ENCODE measurements around the gene DRC7.
A peak's percentile ranks its signal among the peaks of the same experiment; 100 is the strongest.

Gene DRC7

DNA sequence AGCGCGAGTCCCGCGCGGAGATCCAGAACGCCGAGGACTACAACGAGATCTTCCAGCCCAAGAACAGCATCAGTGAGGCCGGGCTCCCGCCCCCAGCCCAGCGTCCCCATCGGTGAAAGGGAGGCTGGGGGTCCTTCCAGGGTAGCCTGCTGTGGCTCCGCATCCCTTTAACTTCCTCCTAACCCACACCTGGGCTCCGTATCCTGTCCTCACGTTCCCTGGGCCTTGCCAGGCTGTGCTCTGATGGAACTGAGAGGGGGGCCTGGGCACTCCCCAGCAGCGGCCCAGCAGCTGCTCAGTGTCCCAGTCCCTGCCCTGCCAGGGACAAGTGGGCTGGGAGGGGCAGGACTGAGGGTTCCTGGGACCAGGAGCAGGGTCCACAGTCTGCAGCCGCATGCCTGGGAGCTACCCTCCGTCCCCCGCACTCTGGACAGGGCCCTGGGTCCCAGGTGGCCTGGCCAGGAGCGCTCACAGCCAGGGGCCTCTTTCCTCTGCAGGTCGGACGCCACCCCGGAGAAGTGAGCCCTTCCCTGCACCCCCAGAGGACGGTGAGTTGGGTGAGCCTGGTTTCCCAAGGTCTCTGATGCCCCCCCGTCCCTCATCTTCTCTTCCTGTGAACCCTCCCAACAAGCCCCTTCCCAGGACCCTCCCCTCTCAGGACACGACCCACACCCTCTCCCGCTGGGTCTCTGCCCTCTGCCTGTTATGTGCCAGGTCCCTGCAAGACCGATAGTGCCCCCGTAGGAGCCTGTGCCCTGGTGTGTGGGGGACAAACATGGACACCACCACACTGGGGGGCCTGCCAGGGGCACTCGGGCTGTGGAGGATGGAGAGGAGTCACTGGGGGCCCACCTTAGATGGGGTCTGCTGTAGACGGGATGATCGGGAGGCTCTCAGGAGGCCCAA lies 59.1 kb downstream of the DRC7 start:
- no peak for DNase-seq

DNA sequence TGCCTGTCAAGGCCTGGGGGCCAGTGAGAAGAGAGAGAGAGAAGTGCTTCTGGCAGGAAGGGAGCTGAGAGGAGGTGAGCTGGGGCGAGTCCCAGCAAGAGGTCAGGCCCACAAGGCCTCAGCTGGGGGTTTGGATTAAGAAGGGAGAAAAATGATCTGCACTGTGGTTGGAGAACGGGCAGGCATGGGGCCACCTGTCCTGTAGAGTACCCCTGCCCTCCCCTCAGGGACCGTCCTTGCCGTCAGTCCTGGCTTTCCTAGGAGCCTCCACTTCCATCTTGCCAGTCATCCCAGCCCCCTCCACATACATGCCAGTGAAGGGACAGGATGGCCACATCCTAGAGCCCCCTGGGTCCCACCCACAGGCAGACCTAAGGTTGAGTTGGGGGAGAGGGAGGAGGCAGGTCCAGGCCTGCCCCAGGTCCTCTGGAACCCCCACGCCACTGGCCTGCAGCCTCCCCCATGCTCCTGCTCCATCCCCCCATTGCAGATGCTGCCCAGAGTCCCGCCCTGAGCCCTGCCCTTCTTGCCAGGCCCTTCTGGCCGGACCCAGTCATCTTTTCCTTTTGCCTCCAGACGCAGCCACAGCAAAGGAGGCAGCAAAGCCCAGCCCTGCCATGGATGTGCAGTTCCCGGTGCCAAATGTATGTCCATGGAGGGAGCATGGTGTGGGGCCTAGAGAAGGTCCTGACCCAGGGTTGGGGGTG lies 59.9 kb downstream of the DRC7 start:
- no peak for DNase-seq

DNA sequence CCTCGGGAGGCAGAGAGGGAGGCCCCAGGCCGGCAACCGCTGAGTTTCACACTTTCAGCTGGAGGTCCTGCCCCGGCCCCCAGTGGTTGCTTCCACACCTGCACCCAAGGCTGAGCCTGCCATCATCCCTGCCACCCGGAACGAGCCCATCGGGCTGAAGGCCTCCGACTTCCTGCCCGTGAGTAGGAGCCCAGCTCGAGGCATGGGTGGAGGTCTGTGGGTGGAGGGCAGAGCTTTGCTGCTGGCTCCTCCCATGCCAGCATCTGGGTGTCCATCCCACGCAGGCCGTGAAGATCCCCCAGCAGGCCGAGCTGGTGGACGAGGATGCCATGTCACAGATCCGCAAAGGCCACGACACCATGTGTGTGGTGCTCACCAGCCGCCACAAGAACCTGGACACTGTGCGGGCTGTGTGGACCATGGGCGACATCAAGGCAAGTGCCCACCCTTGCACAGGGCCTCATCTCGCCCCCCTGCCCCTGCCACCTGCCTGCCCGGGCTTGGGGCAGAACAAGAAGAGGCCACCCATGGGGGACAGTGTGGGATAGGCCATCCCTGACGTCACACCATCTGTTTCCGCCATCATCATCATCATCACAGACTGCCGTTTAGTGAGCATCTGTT lies 60.6 kb downstream of the DRC7 start:
- DNase-seq: no peak

DNA sequence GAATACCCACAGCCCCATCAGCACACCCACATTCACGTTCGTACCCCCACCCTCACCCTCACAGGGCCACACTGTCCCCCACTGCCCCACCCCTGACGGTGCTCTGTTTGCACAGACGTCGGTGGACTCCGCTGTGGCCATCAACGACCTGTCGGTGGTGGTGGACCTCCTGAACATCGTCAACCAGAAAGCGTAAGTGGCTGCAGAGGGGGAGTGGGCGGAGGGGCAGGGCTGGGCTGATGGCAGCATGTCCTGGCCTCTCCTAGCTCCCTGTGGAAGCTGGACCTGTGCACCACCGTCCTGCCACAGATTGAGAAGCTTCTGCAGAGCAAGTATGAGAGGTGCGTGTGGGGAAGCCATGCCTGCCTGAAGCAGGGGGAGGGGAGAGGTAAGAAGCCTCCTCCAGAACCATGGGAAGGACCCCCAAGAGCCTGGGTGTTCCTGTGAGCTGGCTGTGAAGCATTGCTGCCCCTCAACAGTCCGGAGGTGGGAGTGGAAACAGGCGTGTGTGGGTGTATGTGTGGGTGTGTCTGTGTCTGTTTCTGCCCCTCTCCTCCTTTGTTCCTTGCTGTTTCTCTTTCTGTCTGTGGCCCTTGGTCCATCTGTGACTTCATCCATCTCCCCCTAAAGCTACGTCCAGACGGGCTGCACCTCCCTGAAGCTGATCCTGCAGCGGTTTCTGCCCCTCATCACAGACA lies 61.3 kb downstream of the DRC7 start:
- DNase-seq: no peak

DNA sequence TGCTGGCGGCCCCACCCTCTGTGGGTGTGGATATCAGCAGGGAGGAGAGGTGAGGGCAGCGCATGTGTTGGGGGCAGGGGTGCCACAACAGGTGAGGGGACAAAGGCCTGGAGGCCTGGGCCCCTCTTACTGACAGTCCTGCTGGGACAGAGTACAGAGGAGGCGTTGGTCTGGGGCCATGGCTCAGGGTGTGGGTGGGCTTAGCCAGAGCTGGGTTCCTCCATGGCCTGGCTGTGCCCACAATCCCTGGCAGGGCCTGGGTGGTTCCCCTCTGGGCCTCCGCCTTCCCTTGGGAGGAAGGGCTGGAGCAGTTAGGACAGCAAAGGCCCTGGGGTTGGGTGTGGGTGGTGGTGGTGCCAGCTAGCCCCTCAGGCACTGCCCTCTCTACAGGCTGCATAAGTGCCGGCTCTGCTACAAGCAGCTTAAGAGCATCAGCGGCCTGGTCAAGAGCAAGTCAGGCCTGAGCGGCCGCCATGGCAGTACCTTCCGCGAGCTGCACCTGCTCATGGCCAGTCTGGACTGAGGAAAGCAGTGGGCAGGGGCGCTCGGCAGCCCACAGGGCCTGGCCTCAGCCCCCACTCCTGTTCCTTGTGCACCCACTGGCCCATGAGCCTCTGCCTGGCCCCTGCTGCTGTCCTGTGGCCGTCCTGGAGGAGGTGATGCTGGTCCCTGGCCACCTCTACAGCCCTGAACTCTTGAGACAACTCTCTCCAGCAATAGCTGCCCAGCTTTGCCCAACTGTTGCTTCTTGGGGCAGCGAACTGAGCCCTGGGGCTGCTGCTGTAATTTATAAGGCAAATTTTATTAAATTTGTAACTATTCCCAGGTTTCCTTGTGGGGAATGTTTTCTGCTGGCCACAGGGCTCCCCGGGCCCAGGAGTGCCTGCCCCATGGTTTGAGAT lies 62.1 kb downstream of the DRC7 start:
- no peak for DNase-seq

DNA sequence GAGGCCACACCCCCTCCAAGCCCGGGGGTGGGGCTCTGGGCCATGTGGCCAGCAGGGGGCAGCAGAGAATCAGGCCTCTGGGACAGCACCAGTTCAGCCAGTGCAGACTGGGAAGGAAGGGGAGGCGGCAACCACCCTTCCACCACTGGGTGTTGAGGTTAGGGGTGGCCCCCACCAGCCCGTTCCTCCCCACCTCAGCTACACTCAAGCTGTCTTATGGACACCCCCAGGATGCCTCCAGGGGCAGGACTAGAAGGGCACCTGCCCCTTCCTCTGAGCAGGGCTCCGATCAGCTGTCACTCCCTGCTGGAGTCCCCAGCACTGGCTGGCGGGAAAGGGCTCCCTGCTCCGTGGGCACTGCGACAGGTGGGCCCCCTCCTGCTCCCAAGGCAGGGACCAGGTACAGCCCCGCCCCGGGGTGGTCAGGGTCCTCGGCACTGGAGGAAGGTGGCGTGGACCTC lies 62.8 kb downstream of the DRC7 start:
- DNase-seq: peak; percentile 77

DNA sequence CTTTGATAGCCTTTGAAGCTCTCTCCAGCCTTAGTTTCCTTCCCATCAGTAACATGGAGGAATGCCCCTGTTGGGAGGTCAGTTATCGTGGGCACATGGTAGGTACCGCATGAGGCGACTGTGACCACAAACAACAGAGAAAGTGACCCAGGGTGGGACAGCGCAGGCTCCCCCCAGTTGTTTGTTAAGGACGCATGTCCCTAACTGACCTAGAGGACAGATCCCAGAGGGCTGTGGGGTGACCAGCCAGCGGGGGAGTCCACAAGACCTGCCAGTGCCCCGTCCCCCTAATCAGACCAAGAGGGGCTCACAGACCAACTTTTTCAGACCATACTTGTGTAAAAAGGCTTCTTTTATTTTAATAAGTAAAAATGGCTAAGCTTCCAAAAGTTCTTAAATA lies 63.3 kb downstream of the DRC7 start:
- no peak for DNase-seq

DNA sequence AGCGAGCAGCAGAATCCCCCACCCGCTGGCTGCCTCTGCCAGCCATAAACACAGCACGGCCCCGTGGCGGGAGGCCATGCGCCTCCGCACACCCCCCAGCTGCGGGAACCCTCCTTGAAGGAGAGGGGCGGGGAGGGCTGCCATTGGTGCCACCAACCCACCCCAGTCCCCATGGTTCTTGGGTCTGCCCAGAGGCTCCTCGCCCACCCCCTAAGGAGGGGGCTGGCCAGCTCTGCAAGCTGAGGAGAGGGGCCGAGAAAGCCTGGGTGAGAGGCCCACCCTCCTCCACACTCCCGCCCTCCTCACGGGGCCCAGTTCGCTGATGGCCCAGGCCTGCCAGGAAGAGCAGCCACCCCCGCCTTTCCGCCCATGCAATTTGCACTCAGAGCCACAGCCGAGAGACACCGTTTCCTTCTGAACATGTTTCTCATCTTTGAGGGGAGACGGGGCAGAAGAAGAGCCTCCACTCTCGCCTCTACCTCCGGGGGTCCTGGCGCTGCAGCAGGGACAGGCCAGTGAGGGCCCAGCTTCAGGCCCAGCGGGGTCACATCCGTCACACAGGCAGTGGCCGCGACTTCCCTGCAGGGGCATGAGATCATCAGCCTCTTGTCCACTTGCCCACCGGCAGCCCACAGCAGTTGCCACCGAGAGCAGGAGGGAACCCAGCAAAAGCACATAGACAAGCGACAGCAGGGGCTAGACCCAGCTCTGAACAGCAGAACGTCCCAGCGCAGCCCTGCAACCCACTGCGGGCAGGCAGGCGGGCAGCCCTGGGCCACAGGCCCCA lies 63.9 kb downstream of the DRC7 start:
- no peak for DNase-seq

DNA sequence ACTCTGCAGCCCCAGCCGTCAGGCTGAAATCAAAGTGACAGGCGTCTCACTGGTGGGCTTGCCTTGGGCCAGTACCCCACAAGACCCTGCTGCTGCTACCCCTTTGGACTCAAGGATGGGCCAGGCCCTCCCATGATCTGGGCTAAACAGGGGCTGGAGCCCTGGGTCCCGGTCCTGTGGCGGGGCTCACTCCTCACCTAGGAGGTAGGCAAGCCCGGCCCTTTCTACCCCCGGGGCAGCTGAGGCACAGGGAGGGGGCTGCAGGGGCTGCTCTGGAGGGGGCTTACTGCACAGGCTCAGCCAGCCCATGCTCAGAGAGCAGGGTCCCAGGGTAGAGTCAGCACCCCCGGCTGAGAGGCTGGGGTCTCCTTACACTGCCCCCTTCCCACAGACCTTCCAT lies 64.5 kb downstream of the DRC7 start:
- no peak for DNase-seq

DNA sequence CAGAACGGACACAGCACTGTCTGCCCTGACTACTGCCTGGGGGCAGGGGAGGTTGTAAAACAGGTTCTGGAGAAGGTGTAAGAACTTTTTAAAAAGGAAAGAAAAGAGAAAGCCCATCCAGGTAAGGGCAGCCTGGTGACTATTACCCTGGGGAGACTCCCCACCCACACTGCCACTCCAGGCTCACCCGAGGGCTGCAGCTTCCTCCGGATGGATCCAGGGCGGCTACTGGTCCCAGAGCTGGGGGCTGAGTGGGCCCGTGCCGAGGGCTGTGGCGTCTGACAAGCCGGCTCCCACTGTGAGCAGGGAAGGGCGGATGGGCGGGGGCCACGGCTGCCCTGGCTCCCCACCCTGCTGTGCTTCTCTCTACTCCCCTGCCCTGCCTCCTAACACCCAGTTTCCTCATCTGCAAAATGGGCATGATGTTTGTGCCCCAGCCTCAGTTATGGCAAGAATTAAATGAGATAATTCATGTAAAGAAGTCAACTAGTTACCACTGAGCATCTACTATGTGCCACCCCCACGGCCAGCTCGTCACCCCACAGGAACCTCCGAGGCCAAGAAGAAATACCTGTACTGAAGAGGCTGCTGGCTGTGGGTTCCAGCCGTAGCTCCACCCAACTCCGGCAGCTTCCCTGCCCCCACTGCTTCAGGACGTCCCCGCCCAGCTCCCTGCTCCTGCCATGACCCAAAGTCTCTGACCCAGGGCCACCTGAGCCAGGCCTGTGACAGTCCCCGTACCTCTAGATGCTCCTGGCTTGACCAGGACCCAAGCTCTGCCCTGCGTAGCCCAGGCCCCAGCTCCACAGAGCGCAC lies 65.1 kb downstream of the DRC7 start:
- DNase-seq: no peak

DNA sequence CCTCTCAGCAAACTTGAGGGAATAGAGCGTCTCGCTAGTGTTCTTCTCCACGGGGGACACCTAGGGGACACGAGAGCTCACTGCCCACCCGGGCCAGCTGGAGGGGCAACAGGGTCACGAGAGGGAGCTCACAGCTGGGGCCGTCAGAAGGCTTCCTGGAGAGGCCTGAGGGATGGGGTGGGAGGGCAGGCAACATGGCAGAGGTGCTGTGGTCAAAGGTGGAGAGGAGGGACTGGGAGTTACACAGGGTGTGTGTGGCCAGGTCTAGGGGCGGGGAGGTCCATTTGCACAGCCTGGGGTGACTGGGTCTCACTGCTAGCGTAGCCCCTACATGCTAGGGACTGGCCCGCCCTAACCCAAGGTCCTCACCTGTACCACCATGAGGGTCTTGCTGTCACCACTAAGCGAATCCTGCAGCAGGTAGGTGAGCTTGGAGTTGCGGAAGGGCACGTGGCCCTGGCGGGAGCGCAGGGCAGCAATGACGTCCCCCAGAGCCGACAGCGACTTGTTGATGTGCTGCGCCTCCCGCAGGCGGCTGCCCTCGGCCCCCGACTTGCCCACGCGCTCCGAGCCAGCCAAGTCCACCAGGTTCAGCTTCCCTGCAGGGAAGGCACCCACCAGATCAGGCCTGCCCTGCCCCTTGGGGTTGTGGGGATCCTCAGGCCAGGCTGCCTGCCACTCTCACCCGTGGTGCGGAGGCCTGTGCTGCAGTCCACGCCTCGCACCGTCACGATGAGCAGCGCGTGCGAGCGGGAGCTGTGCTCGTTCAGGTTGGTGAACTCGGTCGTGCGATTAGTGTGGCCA lies 66.0 kb downstream of the DRC7 start:
- DNase-seq: no peak

DNA sequence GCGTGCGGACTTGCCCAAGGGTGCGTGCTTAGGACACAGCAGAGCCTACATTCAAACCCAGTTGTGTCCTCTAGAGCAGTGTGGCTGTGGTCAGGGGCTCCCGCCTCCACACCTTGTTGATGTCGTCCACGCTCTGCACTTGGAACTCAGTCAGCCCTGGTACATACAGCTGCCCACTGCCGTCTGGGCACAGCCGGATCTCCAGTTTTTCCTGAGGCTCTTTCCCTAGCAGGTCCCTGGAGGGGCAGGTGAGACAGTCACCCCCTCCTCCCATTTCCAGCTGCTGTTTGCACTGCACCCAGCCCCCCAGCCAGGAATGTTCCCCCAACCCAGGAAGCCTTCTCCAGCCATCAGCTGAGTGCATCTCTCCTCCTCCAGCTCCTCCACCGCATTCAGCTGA lies 66.7 kb downstream of the DRC7 start:
- DNase-seq: no peak

DNA sequence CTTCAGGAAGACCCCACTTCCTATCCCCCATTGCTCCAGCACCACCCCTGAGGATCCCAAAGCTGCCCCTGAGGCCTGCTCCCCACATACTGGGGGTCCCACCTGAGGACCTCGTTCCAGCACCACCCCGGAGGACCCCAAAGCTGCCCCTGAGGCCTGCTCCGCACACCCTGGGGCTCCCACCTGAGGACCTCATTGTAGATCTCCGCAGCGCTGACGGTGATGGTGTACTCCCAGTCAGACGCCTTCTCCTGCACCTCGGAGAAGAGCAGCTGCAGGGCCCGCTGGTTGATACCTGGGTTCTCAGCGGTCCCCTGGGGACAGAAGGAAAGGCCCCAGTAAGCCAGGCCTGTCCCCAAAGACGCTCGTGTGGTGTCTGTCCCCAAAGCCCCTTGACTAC lies 67.4 kb downstream of the DRC7 start:
- DNase-seq: no peak

DNA sequence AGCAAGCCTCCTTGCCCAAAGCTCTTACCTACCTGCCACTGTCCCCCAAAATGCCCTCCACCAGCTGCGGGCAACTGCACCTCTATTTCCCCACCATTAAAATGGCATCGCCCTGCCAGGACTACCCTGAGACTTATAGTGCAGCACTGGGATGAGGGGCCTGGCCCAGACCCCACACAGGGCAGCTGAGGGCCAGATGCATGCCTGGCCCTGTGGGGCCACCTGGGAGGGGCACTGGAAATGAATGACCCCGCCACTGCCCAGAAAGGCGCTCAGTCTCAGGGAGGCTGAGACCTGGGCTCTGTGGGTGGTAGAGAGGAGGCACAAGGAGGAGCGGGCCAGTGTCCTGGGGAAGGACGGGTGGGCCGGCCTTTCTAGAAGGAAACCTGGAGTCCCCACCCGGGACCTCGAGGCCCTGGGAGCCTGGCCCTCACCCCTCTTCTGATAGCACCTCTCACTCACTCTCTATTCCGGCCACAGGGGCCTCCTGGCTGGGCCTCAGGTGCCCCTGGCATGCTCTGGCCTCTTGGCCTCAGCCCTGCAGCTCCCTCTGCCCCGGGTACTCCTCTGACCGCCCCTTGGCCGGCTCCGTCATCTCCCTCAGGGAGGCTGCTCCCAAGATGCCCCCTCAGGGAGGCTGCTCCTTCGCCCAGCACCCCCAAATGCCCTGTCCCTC lies 67.9 kb downstream of the DRC7 start:
- no peak for DNase-seq

DNA sequence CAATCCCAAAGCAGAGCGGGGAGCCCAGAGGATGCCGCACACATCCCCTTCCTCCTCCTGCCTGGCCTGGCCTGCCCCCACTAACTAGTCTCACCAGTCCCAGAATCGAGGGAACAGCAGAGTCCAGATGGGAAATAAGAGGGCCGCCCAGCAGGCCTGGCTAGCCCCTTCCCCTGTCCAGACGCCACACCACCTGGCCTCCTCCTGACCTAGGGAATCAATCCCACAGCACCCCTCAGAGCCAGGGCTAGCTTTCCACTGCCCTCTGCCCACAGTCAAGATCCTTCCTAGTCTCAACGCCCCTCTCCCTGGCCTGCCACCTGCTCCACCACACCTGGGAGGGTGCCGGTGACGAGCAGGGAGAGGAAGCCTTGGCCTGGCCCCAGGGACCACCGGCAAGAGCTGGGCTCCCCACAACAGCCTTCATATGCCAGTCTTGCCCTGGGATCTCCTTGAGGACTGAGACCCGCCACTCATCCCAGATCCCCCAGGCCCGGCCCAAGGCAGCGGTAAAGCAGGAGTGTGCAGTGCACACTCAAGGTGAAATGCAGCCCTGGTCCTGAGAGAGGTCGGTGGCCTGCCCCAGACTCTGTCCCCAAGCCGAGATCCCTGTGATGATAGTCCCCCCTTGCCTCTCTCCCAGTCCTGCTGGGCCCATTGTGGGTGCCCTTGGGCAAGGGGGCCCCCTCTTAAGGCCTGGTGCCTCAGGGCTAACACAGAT lies 68.8 kb downstream of the DRC7 start:
- no peak for DNase-seq

DNA sequence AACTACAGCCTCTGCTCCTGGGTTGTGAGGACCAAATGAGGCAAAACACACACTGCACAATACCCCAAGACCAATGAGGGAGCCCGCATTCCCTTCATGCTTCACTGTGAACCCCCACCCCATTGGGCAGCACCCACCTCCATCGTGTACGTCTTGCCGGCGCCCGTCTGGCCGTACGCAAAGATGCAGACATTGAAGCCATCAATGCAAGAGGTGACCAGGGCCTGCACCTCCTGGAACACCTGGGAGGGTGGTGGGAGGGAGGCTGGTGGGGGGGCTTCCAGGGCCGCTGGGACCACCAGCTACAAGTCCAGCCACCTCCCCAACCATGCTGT lies 69.4 kb downstream of the DRC7 start:
- DNase-seq: no peak

DNA sequence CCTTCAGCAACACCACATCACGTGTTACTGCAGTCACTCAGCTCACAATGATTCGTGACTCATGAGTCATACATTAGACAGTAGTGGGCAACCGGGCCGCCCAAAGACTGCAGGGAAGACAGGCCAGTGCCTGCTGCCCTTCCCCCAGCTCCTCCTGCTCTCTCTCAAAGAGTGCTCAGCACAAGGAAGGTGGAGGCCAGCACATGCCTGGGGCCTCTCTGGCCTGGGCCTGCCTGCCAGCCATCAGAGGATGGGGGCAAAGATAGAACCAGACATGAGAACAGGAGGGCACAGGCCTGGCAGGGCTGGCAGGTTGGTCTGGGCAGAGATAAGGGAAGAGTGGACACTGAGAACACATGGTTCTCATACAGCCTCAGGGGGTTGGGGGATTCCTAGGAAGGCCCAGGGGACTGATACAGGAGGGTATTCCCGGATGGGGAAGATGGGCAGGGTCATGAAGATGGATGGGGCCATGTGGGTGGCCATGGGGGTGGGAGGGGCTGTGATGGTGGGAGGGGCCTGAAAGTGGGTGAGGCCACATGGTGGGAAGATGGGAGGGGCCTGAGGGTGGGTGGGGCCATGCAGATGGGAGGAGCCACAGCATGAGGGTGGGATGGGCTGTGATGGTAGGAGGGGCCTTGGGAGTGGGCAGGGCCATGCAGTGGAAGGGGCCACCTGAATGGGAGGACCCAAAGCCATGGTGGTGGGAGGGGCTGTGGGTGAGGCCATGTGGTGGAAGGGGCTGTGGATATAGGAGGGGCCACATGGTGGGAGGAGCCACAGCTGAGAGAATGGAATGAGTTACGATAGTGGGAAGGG lies 69.9 kb downstream of the DRC7 start:
- no peak for DNase-seq
